Panc1 (cell line): Measurements from ENCODE around the gene GC. TPM values are rescaled to one million over a fixed set of nuclear protein-coding genes. Genes with fewer than 3 reads are reported as not detected.

Experiments used
- ATAC-seq: fragments of 200-7000 bp; cut with Tn5 transposase; 2 replicates; pipeline ENCODE4 v1.9.1; 2020; ENCODE audit warnings: mild to moderate bottlenecking, moderate library complexity
- Bru-seq: library from RNA; stranded (reverse); fragments of 400-500 nt; gene quantifications from one replicate; lab custom pipeline; 2021; lab: Mats Ljungman, UMichigan
- BruChase-seq, 2 experiments: library from RNA; stranded (reverse); fragments of 400-500 nt; gene quantifications; one replicate each; lab custom pipeline; 2021; lab: Mats Ljungman, UMichigan
- BruUV-seq: library from RNA; stranded (reverse); fragments of 400-500 nt; replicated peaks from 2 replicates; lab custom pipeline; 2021; lab: Mats Ljungman, UMichigan
- CTCF ChIA-PET: fragments of 300-600 bp; sonication (Branson Sonifier 250); formaldehyde crosslinking; loops from one replicate; lab custom pipeline; 2022; ENCODE audit warnings: antibody characterized with exemption; lab: Charles Lee
- POLR2A ChIA-PET: fragments of 300-600 bp; sonication (Branson Sonifier 250); formaldehyde crosslinking; loops from one replicate; lab custom pipeline; 2022; ENCODE audit warnings: antibody characterized with exemption; lab: Charles Lee
- DNase-seq: peaks from one replicate; pipeline ENCODE4 v3.0.0-alpha.2; 2010; ENCODE audit warnings: low read depth, low spot score
- H3K27ac ChIP-seq: 2 replicates; pipeline ENCODE4 v1.5.1; 2011; ENCODE audit warnings: mild to moderate bottlenecking, low read length, inconsistent platforms
- H3K27me3 ChIP-seq: fragments of 200-500 bp; sonication (Bioruptor generic); 2 replicates; pipeline ENCODE4 v1.6.0; 2014; ENCODE audit warnings: low read length, inconsistent platforms; ENCODE audit not compliant: control insufficient read depth, insufficient read depth
- H3K36me3 ChIP-seq: fragments of 200-500 bp; sonication (Bioruptor generic); 2 replicates; pipeline ENCODE4 v1.5.1; 2014; ENCODE audit warnings: inconsistent platforms, mild to moderate bottlenecking, low read length, moderate library complexity; ENCODE audit not compliant: control insufficient read depth, insufficient read depth
- H3K4me1 ChIP-seq: 2 replicates; pipeline ENCODE4 v1.5.1; 2011; ENCODE audit warnings: inconsistent platforms, mild to moderate bottlenecking, low read length, moderate library complexity; ENCODE audit not compliant: control insufficient read depth, insufficient read depth
- H3K4me3 ChIP-seq, 2 experiments: 2 replicates each; pipeline ENCODE4 v1.5.1; 2011 to 2012; ENCODE audit warnings: low read depth in 2 of 2, low read length in 2 of 2, mild to moderate bottlenecking in 2 of 2, inconsistent platforms in 1 of 2, moderate library complexity in 1 of 2
- H3K9me3 ChIP-seq: fragments of 200-500 bp; sonication (Bioruptor generic); 2 replicates; pipeline ENCODE4 v1.5.1; 2014; ENCODE audit warnings: low read depth, mild to moderate bottlenecking, inconsistent platforms, low read length, moderate library complexity; ENCODE audit not compliant: control insufficient read depth, insufficient read depth
- POLR2AphosphoS5 ChIP-seq: IDR thresholded peaks from 2 replicates; pipeline ENCODE4 v1.6.1; 2012; ENCODE audit warnings: mild to moderate bottlenecking, low read depth, low read length, moderate library complexity
- REST ChIP-seq, 2 experiments: IDR thresholded peaks; 2 replicates each; pipeline ENCODE4 v1.6.1; 2011 to 2012; ENCODE audit warnings: low read depth in 2 of 2, control low read depth in 1 of 2, low read length in 1 of 2, mild to moderate bottlenecking in 1 of 2, moderate library complexity in 1 of 2; ENCODE audit not compliant: insufficient read depth in 1 of 2
- SIN3A ChIP-seq: IDR thresholded peaks from 2 replicates; pipeline ENCODE4 v1.6.1; 2012; ENCODE audit warnings: low read depth, mild to moderate bottlenecking, low read length, moderate library complexity, borderline replicate concordance; ENCODE audit not compliant: insufficient read depth
- TCF7L2 ChIP-seq: IDR thresholded peaks from 2 replicates; pipeline ENCODE4 v1.6.1; 2011; ENCODE audit warnings: mild to moderate bottlenecking, low read depth, low read length, inconsistent platforms
- in situ Hi-C: cut with HindIII; loops from 2 replicates; pipeline ENCODE4 v1.10.0; 2016; ENCODE audit warnings: low sequenced_read_pairs, low pct_unique_long_range_greater_than_20kb
- intact Hi-C: fragments of 100-400 bp; cut with micrococcal nuclease; formaldehyde crosslinking; loops from one replicate; pipeline ENCODE4 v1.10.0; 2022; ENCODE audit not compliant: unreplicated experiment
- long read RNA-seq: library from polyadenylated mRNA; unstranded; transcript quantifications from one replicate; pipeline ENCODE4 v2.0.0, GENCODE V29; 2021; ENCODE audit not compliant: unreplicated experiment
- polyA plus RNA-seq: library from polyadenylated mRNA; unstranded; fragments of >200 nt; gene quantifications from one replicate; pipeline ENCODE4 v1.2.1, GENCODE V29; 2012; ENCODE audit warnings: missing spikeins; ENCODE audit not compliant: insufficient read length
- total RNA-seq: library from RNA; stranded (reverse); gene quantifications from one replicate; pipeline ENCODE4 v1.2.1, GENCODE V29; 2021; ENCODE audit not compliant: unreplicated experiment
- TF ChIP-seq, protein P1 (sequence below): fragments of 450-650 bp; IDR thresholded peaks from 2 replicates; pipeline ENCODE4 v1.5.1; 2017; ENCODE audit warnings: mild to moderate bottlenecking

The GC gene
- total RNA-seq (0.31 TPM), Bru-seq, nascent RNA (percentile 2 among the genes with signal in this experiment), BruChase-seq, experiment 1, labeled RNA remaining after a 2-hour chase (not detected), BruChase-seq, experiment 2, labeled RNA remaining after a 6-hour chase (not detected)
- not detected for polyA plus RNA-seq
- long read RNA-seq, result 0 reads

DNA sequence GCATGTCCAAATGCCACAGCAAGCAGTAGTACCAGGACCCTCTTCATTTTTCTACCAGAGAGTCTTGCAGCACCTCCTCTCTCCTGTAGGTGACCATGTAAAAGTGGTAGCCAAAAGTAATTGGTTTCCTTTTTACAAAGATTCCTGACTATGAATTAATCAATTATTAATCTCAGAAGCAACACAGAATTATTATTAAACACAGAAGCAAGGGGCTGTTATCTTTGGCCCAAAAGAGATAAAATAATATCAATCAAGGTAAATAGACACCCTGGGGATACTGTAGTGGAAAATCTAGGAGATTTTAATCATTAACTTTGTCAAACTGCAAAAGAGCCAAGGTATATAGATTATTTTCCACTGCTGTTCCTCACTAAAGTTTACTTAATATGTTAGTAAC lies at the start of gene GC:
GC (minus strand) TSS at position 108 of the 400 bp plus-strand sequence; CDS start at position 47, 61 bp downstream.
- H3K27ac ChIP-seq, result no peak within 1 kb of the TSS
- no peaks in the 10 kb centered on the region for H3K4me1 ChIP-seq
- ChIA-PET POLR2A (no interaction called here), CTCF (no interaction called here)
- in situ Hi-C loops (no loop called here), intact Hi-C loops (no loop called here)
- no peaks in the 10 kb centered on the region for H3K36me3 ChIP-seq
- no peaks in the 10 kb centered on the region for H3K27me3 ChIP-seq
- no peaks in the 10 kb centered on the region for H3K9me3 ChIP-seq
- no peak within 1 kb of the TSS for H3K4me3 ChIP-seq
- TF ChIP-seq, protein P1, sequence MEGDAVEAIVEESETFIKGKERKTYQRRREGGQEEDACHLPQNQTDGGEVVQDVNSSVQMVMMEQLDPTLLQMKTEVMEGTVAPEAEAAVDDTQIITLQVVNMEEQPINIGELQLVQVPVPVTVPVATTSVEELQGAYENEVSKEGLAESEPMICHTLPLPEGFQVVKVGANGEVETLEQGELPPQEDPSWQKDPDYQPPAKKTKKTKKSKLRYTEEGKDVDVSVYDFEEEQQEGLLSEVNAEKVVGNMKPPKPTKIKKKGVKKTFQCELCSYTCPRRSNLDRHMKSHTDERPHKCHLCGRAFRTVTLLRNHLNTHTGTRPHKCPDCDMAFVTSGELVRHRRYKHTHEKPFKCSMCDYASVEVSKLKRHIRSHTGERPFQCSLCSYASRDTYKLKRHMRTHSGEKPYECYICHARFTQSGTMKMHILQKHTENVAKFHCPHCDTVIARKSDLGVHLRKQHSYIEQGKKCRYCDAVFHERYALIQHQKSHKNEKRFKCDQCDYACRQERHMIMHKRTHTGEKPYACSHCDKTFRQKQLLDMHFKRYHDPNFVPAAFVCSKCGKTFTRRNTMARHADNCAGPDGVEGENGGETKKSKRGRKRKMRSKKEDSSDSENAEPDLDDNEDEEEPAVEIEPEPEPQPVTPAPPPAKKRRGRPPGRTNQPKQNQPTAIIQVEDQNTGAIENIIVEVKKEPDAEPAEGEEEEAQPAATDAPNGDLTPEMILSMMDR, result no peak
- no peak for TF ChIP-seq TCF7L2
- no peak for TF ChIP-seq REST (IDR thresholded peaks at IDR 0.05; ENCODE audit: insufficient read depth in 1 of 2, low read depth in 2 of 2, low read length in 1 of 2)
- TF ChIP-seq SIN3A, result no peak
- TF ChIP-seq POLR2AphosphoS5, result no peak
- DNase-seq, result no peak
- BruUV-seq, result no TSS peak
- ATAC-seq, result no peak

DNA sequence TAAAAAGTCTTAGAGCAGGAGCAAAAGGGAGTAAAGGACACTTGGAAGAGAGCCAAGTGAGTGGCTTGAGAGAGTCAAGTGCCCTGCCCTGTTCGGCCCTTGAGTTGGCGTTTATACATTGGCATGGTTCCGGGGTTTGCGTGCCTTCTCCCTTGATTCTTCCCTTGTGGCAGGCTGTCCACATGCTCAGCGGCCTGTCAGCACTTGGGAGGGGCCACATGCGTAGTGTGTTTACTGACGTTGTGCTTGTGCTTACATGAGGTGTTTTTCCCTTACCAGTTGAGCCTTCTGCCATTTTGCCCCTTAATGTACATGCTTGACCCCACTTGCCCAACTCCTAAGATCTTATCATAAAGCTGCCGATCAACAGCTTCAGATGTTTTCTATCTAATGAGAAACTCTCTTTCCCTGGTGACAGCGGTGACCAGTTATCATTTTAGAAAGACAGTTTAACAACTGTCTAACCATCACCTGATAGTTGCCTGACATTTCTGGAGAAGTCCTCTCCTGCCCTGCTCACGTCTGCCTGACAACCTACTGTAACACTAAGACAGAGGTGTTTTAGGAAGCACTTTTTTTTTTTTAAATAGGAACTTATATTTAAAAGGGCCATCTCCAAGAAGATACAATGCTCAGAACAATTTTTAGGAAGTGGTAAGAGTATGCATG lies 49.5 kb upstream of the GC start:
- ATAC-seq (no peak), DNase-seq (no peak)
- Histone ChIP-seq H3K36me3 (no peaks in the 10 kb centered on the region), H3K27me3 (no peaks in the 10 kb centered on the region), H3K4me3 (no peak overlapping the region), H3K27ac (no peak overlapping the region), H3K4me1 (no peaks in the 10 kb centered on the region), H3K9me3 (no peaks in the 10 kb centered on the region)
- CTCF ChIA-PET, result no interaction called here
- TF ChIP-seq, protein P1, result no peak
- no TSS peak for BruUV-seq
- intact Hi-C loops, result no loop called here
- POLR2A ChIA-PET, result no interaction called here
- in situ Hi-C loops, result no loop called here
